ENCODE data around the gene CCNB1IP1.

GRCh38 chr14:20356422-20356821 lies 23.3 kb upstream of the CCNB1IP1 start:
- TF ChIP-seq EZH2phosphoT487 (IDR thresholded peaks at IDR 0.05; ENCODE audit: low read length) (no peak), CTCF (IDR thresholded peaks at IDR 0.05; ENCODE audit: low read length) (no peak), EZH2 (optimal IDR thresholded peaks at IDR 0.05; ENCODE audit: low read depth, low read length) (no peak)
